Measurements from ENCODE around the gene PEX16. TPM values are rescaled to one million over a fixed set of nuclear protein-coding genes. Genes with fewer than 3 reads are reported as not detected.

PEX16 gene
- total and polyA plus RNA-seq, 2 of the 13 experiments (the other 11 are each of a cell fraction or from before 2014, with no cell fraction given), result 12.5 to 21.8 TPM

- TF ChIP-seq ISX (CRISPR knock-in tag; conservative IDR thresholded peaks at IDR 0.05) (no peak), TERF1 (CRISPR knock-in tag; IDR thresholded peaks at IDR 0.05) (no peak), RFX1 (IDR thresholded peaks at IDR 0.05) (no peak), CREB3 (CRISPR knock-in tag; IDR thresholded peaks at IDR 0.05) (no peak), FOXO1 (CRISPR knock-in tag; IDR thresholded peaks at IDR 0.05) (no peak), GPBP1L1 (CRISPR knock-in tag; IDR thresholded peaks at IDR 0.05) (no peak), JUNB (CRISPR knock-in tag; IDR thresholded peaks at IDR 0.05; ENCODE audit: borderline replicate concordance) (no peak), ZBTB25 (CRISPR knock-in tag; IDR thresholded peaks at IDR 0.05) (0 out of 2 replicates have a peak, but pooled peaks have one; percentile 59), ZNF678 (CRISPR knock-in tag; IDR thresholded peaks at IDR 0.05) (no peak), ARHGAP35 (CRISPR knock-in tag; IDR thresholded peaks at IDR 0.05; ENCODE audit: borderline replicate concordance) (0 out of 2 replicates have a peak, but pooled peaks have one; percentile 22), E2F2 (CRISPR knock-in tag; IDR thresholded peaks at IDR 0.05; ENCODE audit: borderline replicate concordance) (0 out of 2 replicates have a peak, but pooled peaks have one; percentile 26), E2F5 (CRISPR knock-in tag; conservative IDR thresholded peaks at IDR 0.05) (no peak), ASH2L (IDR thresholded peaks at IDR 0.05; ENCODE audit: insufficient read length, low read depth, low read length) (no peak), ZBTB10 (CRISPR knock-in tag; IDR thresholded peaks at IDR 0.05; ENCODE audit: borderline replicate concordance) (no peak; the same call in 1 of the 2 replicates), HNF1B (CRISPR knock-in tag; IDR thresholded peaks at IDR 0.05) (no peak), SMARCC2 (IDR thresholded peaks at IDR 0.05) (no peak)
Observed at GRCh38 chr11:45921561-45922424, 4.1 kb upstream of the PEX16 start (continued).
